Hepatocyte (in vitro differentiated cells): ENCODE measurements around the gene RB1. TPM values are rescaled to one million over a fixed set of nuclear protein-coding genes. Genes with fewer than 3 reads are reported as not detected.

ENCODE experiments used
- DNase-seq: peaks from one replicate; pipeline ENCODE4 v3.0.0-alpha.2; 2016; ENCODE audit warnings: low spot score
- H2AFZ ChIP-seq: fragments of 200-600 bp; sonication (generic); 2 replicates; pipeline ENCODE4 v1.6.0; 2016; ENCODE audit warnings: antibody characterized with exemption, mild to moderate bottlenecking
- H3K27ac ChIP-seq: fragments of 200-600 bp; sonication (generic); 2 replicates; pipeline ENCODE4 v1.5.1; 2016; ENCODE audit warnings: mild to moderate bottlenecking
- H3K27me3 ChIP-seq: fragments of 200-600 bp; sonication (generic); 2 replicates; pipeline ENCODE4 v1.6.1; 2016
- H3K36me3 ChIP-seq: fragments of 200-600 bp; sonication (generic); replicated peaks from 2 replicates; pipeline ENCODE4 v1.5.1; 2016; ENCODE audit warnings: low read depth; ENCODE audit not compliant: insufficient read depth
- H3K4me1 ChIP-seq: fragments of 200-600 bp; sonication (generic); 2 replicates; pipeline ENCODE4 v1.5.1; 2016; ENCODE audit warnings: mild to moderate bottlenecking, moderate library complexity; ENCODE audit not compliant: insufficient read depth
- H3K4me2 ChIP-seq: fragments of 200-600 bp; sonication (generic); 2 replicates; pipeline ENCODE4 v1.6.0; 2016
- H3K4me3 ChIP-seq: fragments of 200-600 bp; sonication (generic); 2 replicates; pipeline ENCODE4 v1.5.1; 2016; ENCODE audit warnings: mild to moderate bottlenecking
- H3K79me2 ChIP-seq: fragments of 200-600 bp; sonication (generic); 2 replicates; pipeline ENCODE4 v1.6.0; 2017; ENCODE audit warnings: mild to moderate bottlenecking
- H3K9me2 ChIP-seq: fragments of 200-600 bp; sonication (generic); replicated peaks from 2 replicates; pipeline ENCODE4 v1.6.0; 2017; ENCODE audit warnings: mild to moderate bottlenecking; ENCODE audit not compliant: insufficient read depth
- H3K9me3 ChIP-seq: fragments of 200-600 bp; sonication (generic); 2 replicates; pipeline ENCODE4 v1.5.1; 2016; ENCODE audit warnings: low read depth, mild to moderate bottlenecking
- H4K20me1 ChIP-seq: fragments of 200-600 bp; sonication (generic); 2 replicates; pipeline ENCODE4 v1.6.0; 2016; ENCODE audit warnings: mild to moderate bottlenecking; ENCODE audit not compliant: insufficient read depth, poor library complexity, severe bottlenecking
- CTCF ChIP-seq: fragments of 200-600 bp; sonication (generic); IDR thresholded peaks from 2 replicates; pipeline ENCODE4 v1.5.1; 2016; ENCODE audit warnings: antibody characterized with exemption, mild to moderate bottlenecking; ENCODE audit not compliant: poor library complexity
- EZH2 ChIP-seq: fragments of 200-600 bp; sonication (generic); IDR thresholded peaks from 2 replicates; pipeline ENCODE4 v1.6.1; 2016; ENCODE audit warnings: antibody characterized with exemption, mild to moderate bottlenecking, borderline replicate concordance
- EZH2phosphoT487 ChIP-seq: fragments of 200-600 bp; sonication (generic); IDR thresholded peaks from one replicate; pipeline ENCODE4 v1.6.1; 2018; ENCODE audit warnings: antibody characterized with exemption, mild to moderate bottlenecking, low read depth, moderate library complexity; ENCODE audit not compliant: unreplicated experiment, severe bottlenecking
- WGBS: methylation state at CpG from one replicate; pipeline ENCODE4 v1.1.6; 2016; ENCODE audit warnings: low lambda C conversion rate; ENCODE audit errors: missing lambda C conversion rate; 5-methylcytosine and 5-hydroxymethylcytosine counted together
- polyA plus RNA-seq: library from polyadenylated mRNA; unstranded; fragments of >200 nt; fragmentation: Nextera tagmentation; extraction: Ambion mirVana; gene quantifications from 2 replicates; pipeline ENCODE4 v1.2.1, GENCODE V29; 2016
- total RNA-seq: library from RNA; depleted of rRNA; stranded (reverse); fragments of >200 nt; gene quantifications from 2 replicates; pipeline ENCODE4 v1.2.3, GENCODE V29; 2014

Gene RB1
- total and polyA plus RNA-seq, 2 experiments from 2014 or later: 17.5 to 45.1 TPM

GRCh38 chr13:48369988-48370387, 66.4 kb downstream of the RB1 start:
- TF ChIP-seq EZH2: no peak
- no peak for TF ChIP-seq CTCF
- no peak for TF ChIP-seq EZH2phosphoT487
- H3K36me3 ChIP-seq: no peaks in the 10 kb centered on the region
- H3K4me1 ChIP-seq: no peaks in the 10 kb centered on the region
- H3K79me2 ChIP-seq: no peaks in the 10 kb centered on the region
- H2AFZ ChIP-seq: no peak overlapping the region
- H3K4me2 ChIP-seq: no peak overlapping the region
- H3K27ac ChIP-seq: no peak overlapping the region
- H3K4me3 ChIP-seq: no peak overlapping the region
- DNase-seq: no peak
- H3K9me3 ChIP-seq: no peaks in the 10 kb centered on the region
- 82% methylated on average over 1 of the region's 1 CpG for WGBS
- H4K20me1 ChIP-seq: no peaks in the 10 kb centered on the region
- H3K9me2 ChIP-seq: no peaks in the 10 kb centered on the region
- no peaks in the 10 kb centered on the region for H3K27me3 ChIP-seq

GRCh38 chr13:48370815-48371214, 67.3 kb downstream of the RB1 start:
- Histone ChIP-seq H3K27ac (no peak overlapping the region), H3K9me3 (no peaks in the 10 kb centered on the region), H3K27me3 (no peaks in the 10 kb centered on the region), H2AFZ (no peak overlapping the region), H3K4me1 (no peaks in the 10 kb centered on the region), H3K36me3 (no peaks in the 10 kb centered on the region), H3K79me2 (no peaks in the 10 kb centered on the region), H3K4me3 (no peak overlapping the region), H3K4me2 (no peak overlapping the region), H3K9me2 (no peaks in the 10 kb centered on the region), H4K20me1 (no peaks in the 10 kb centered on the region)
- DNase-seq: no peak
- 78% methylated on average over 2 of the region's 2 CpGs for WGBS
- TF ChIP-seq EZH2phosphoT487: no peak
- no peak for TF ChIP-seq CTCF
- TF ChIP-seq EZH2: no peak

GRCh38 chr13:48377857-48378256, 74.3 kb downstream of the RB1 start:
- H3K36me3 ChIP-seq: no peaks in the 10 kb centered on the region
- no peaks in the 10 kb centered on the region for H3K9me3 ChIP-seq
- no peaks in the 10 kb centered on the region for H3K4me1 ChIP-seq
- no peak overlapping the region for H3K27ac ChIP-seq
- TF ChIP-seq CTCF (no peak), EZH2phosphoT487 (no peak), EZH2 (no peak)
- no peaks in the 10 kb centered on the region for H4K20me1 ChIP-seq
- H2AFZ ChIP-seq: no peak overlapping the region
- no peaks in the 10 kb centered on the region for H3K9me2 ChIP-seq
- H3K27me3 ChIP-seq: no peaks in the 10 kb centered on the region
- WGBS: 95% methylated on average over 2 of the region's 2 CpGs
- no peaks in the 10 kb centered on the region for H3K79me2 ChIP-seq
- no peak for DNase-seq
- no peak overlapping the region for H3K4me3 ChIP-seq
- H3K4me2 ChIP-seq: no peak overlapping the region

GRCh38 chr13:48380581-48380980, 77.0 kb downstream of the RB1 start:
- Histone ChIP-seq H3K27ac (no peak overlapping the region), H3K27me3 (no peaks in the 10 kb centered on the region), H3K4me2 (no peak overlapping the region), H3K9me2 (no peaks in the 10 kb centered on the region), H3K4me3 (no peak overlapping the region), H3K36me3 (no peaks in the 10 kb centered on the region), H2AFZ (no peak overlapping the region), H4K20me1 (no peaks in the 10 kb centered on the region), H3K4me1 (no peaks in the 10 kb centered on the region), H3K9me3 (no peaks in the 10 kb centered on the region), H3K79me2 (peaks cover 2% of the 10 kb centered on the region)
- TF ChIP-seq EZH2 (no peak), CTCF (no peak), EZH2phosphoT487 (no peak)
- no peak for DNase-seq
